CD4-positive, alpha-beta memory T cell (primary cell): ENCODE data around the gene PTGES. TPM values are rescaled to one million over a fixed set of nuclear protein-coding genes. Genes with fewer than 3 reads are reported as not detected.
A peak's percentile ranks its signal among the peaks of the same experiment; 100 is the strongest.

ENCODE experiments used
- CTCF ChIA-PET: fragments of 350-600 bp; sonication (Branson Sonifier 250); formaldehyde crosslinking; loops from one replicate; lab custom pipeline; 2021; ENCODE audit warnings: inconsistent platforms; ENCODE audit not compliant: partially characterized antibody; lab: Charles Lee
- POLR2A ChIA-PET: fragments of 350-600 bp; sonication (Branson Sonifier 250); formaldehyde crosslinking; loops from one replicate; lab custom pipeline; 2021; ENCODE audit not compliant: partially characterized antibody; lab: Charles Lee
- DNase-seq, 5 donors: peaks; one replicate each; pipeline versions ENCODE4 v3.0.0 to v3.0.0-alpha.2; 2020 to 2022; ENCODE audit warnings: mixed read lengths in 1 of 5
- H3K27ac ChIP-seq: one replicate; pipeline ENCODE4 v1.7.0; 2013; ENCODE audit warnings: low read depth, low read length
- H3K27me3 ChIP-seq: 2 replicates; pipeline ENCODE4 v1.7.0; 2013; ENCODE audit warnings: mild to moderate bottlenecking, low read length, moderate library complexity; ENCODE audit not compliant: insufficient read depth
- H3K36me3 ChIP-seq: 2 replicates; pipeline ENCODE4 v1.7.0; 2013; ENCODE audit warnings: mild to moderate bottlenecking, low read length, moderate library complexity; ENCODE audit not compliant: insufficient read depth
- H3K4me1 ChIP-seq: 2 replicates; pipeline ENCODE4 v1.7.0; 2013; ENCODE audit warnings: mild to moderate bottlenecking, low read length, moderate library complexity; ENCODE audit not compliant: insufficient read depth
- H3K4me3 ChIP-seq, 2 donors: one replicate each; pipeline ENCODE4 v1.7.0; 2013; ENCODE audit warnings: low read length in 2 of 2, mild to moderate bottlenecking in 1 of 2
- H3K9me3 ChIP-seq, 2 donors: one replicate each; pipeline ENCODE4 v1.7.0; 2013; ENCODE audit warnings: low read length in 2 of 2, control low read depth in 1 of 2; ENCODE audit not compliant: control insufficient read depth in 1 of 2
- H3K27ac Mint-ChIP-seq, 7 donors: one replicate each; pipeline ENCODE4 v1.8.0; 2020 to 2021; ENCODE audit warnings: mixed read lengths in 7 of 7, mild to moderate bottlenecking in 6 of 7, inconsistent platforms in 3 of 7, moderate library complexity in 3 of 7
- H3K27me3 Mint-ChIP-seq, 2 donors: one replicate each; pipeline ENCODE4 v1.8.0; 2020 to 2021; ENCODE audit warnings: mixed read lengths in 2 of 2
- H3K36me3 Mint-ChIP-seq, 2 donors: one replicate each; pipeline ENCODE4 v1.8.0; 2020 to 2021; ENCODE audit warnings: mixed read lengths in 2 of 2, inconsistent platforms in 1 of 2, mild to moderate bottlenecking in 1 of 2
- H3K4me1 Mint-ChIP-seq, 4 donors: one replicate each; pipeline ENCODE4 v1.8.0; 2020 to 2021; ENCODE audit warnings: mixed read lengths in 4 of 4, mild to moderate bottlenecking in 1 of 4
- H3K4me3 Mint-ChIP-seq, 8 donors: one replicate each; pipeline ENCODE4 v1.8.0; 2020 to 2021; ENCODE audit warnings: mixed read lengths in 8 of 8, mild to moderate bottlenecking in 7 of 8, moderate library complexity in 6 of 8, inconsistent platforms in 3 of 8
- H3K9me3 Mint-ChIP-seq, 8 donors: one replicate each; pipeline ENCODE4 v1.8.0; 2020 to 2021; ENCODE audit warnings: mixed read lengths in 8 of 8, mild to moderate bottlenecking in 5 of 8, inconsistent platforms in 3 of 8, moderate library complexity in 1 of 8
- intact Hi-C: fragments of 100-400 bp; cut with micrococcal nuclease; formaldehyde crosslinking; loops from one replicate; pipeline ENCODE4 v1.15.1; 2023
- polyA plus RNA-seq, 2 donors: library from polyadenylated mRNA; unstranded; fragments of 300-500 nt; fragmentation: Illumina TruSeq; gene quantifications; one replicate each; pipeline ENCODE4 v1.2.3, GENCODE V29; 2021
- total RNA-seq, 2 experiments: library from RNA; stranded (reverse); gene quantifications; one replicate each; pipeline ENCODE4 v1.2.3, GENCODE V29; 2021

PTGES gene
- total and polyA plus RNA-seq, 4 experiments from 2014 or later = not detected

DNA sequence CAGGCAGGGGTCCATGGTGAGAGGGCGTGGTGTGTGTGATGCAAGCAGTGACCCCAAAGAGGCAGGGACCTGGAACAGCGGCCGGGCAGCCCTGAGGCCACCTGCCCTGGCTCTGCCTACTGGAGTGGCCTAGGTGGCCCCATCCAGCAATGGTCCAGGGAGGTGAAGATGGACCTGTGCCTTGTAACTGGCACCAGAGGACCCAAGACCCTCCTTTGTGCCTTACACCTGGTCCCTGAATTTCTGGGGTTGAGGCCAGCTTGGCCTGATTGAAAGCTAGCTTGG is 42.7 kb downstream of the PTGES start:
- Mint-ChIP-seq H3K27me3 (no peaks in the 10 kb centered on the region), H3K9me3 (no peaks in the 10 kb centered on the region), H3K4me1 (peaks cover 5 to 18% (median 14%) of the 10 kb centered on the region in 4 donors), H3K4me3 (no peak overlapping the region), H3K27ac (no peak overlapping the region), H3K36me3 (no peaks in the 10 kb centered on the region)
- ChIA-PET POLR2A (no interaction called here), CTCF (interaction anchor here (1.1 kb wide), 1 partner anchor 16 kb away, joined by 3 read pairs; no protein-coding TSS in a partner anchor)
- no peak for DNase-seq
- Histone ChIP-seq H3K27ac (no peak overlapping the region), H3K27me3 (no peaks in the 10 kb centered on the region), H3K4me3 (no peak overlapping the region), H3K36me3 (no peaks in the 10 kb centered on the region), H3K4me1 (peaks cover 20% of the 10 kb centered on the region), H3K9me3 (no peaks in the 10 kb centered on the region)
- intact Hi-C loops = no loop called here

DNA sequence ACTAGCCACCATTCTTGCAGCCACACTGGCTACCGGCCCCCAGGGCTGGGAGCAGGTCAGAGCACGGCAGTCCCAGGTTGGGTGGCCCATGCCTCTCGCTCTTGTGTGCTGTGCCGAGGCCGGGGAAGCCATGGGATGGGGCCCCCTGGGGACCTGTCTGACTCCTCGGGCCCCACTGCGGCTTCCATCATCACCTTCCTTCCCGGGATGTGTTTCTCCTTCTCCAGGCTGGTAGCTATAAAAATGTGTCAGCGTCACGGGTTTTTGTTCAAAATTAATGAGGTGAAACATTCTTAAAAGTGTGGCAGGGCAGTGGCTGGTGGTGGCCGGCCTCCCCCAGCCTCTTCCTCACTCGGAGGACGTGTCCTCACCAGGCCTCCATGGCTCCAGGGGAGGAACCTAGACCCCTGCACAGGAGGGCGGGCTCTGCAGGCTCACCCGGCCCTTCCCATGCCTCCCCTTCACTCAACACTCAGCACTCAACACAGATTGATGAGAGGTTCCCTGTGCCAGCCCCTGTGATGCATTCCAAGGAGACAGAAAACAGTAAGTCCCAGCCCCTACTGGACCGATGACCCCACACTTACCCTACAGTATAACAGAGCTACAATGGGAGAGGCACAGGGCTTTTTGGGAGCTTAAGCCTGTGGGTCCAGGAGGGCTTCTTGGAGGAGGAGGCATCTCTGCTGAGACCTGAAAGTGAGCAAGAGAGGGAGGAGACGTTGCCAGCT is 43.2 kb downstream of the PTGES start:
- Histone ChIP-seq H3K36me3 (no peaks in the 10 kb centered on the region), H3K27ac (no peak overlapping the region), H3K27me3 (no peaks in the 10 kb centered on the region), H3K9me3 (no peaks in the 10 kb centered on the region), H3K4me3 (no peak overlapping the region), H3K4me1 (peaks cover 20% of the 10 kb centered on the region)
- H3K27ac Mint-ChIP-seq = peak overlapping the region in 2 of 7 donors; percentile 53 to 61
- ChIA-PET POLR2A (no interaction called here), CTCF (interaction anchor here (1.1 kb wide), 1 partner anchor 16 kb away, joined by 3 read pairs; no protein-coding TSS in a partner anchor)
- no peaks in the 10 kb centered on the region for H3K9me3 Mint-ChIP-seq
- H3K4me1 Mint-ChIP-seq = peaks cover 5 to 18% (median 14%) of the 10 kb centered on the region in 4 donors
- no peak overlapping the region for H3K4me3 Mint-ChIP-seq
- DNase-seq = no peak
- H3K27me3 Mint-ChIP-seq = no peaks in the 10 kb centered on the region
- H3K36me3 Mint-ChIP-seq = no peaks in the 10 kb centered on the region
- intact Hi-C loops = no loop called here

DNA sequence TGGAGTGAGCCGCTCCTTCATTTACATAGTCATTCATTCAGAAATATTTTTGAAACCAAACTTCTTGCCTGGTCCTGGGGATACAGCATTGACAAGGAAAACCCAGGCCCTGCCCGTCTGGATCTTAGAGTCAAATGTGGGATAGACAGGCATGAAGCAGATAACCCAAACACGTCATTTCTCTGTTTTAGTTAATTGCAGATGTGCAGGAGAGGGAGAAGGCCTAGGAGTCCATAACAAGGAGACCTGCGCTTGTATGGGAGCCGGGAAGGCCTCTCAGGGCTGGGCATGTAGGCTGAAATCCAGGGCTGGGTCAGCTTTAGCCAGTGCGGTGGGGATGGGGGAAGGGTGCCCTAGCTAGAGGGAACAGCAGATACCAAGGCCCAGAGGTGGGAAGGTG is 44.0 kb downstream of the PTGES start:
- no peak overlapping the region for H3K27ac Mint-ChIP-seq
- POLR2A ChIA-PET = no interaction called here

DNA sequence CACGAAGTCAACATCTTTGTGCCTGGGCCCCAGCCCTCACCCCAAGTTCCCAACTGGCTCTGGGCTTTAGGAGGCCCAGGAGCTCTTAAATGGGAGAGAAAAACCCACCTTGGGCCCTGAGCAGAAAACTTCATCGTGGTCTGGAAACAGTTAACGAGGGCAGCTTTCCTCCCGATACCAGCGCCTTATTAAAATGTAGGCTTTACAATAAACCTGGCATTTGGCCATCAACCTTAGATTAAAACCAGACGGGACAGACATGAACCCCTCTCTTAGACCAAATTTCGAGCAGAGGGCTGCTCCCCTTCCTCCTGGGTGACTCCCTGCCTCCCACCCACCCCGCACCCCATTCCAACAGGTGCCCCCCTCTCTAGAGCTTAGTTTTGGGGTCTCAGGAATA is 48.0 kb downstream of the PTGES start:
- H3K27me3 Mint-ChIP-seq = peaks cover 3 to 8% of the 10 kb centered on the region in 2 donors
- no peak overlapping the region for H3K4me3 ChIP-seq
- H3K4me3 Mint-ChIP-seq = no peak overlapping the region
- CTCF ChIA-PET = no interaction called here
- no peaks in the 10 kb centered on the region for H3K4me1 ChIP-seq
- POLR2A ChIA-PET = no interaction called here
- no peaks in the 10 kb centered on the region for H3K4me1 Mint-ChIP-seq
- H3K9me3 Mint-ChIP-seq = no peaks in the 10 kb centered on the region
- no peaks in the 10 kb centered on the region for H3K36me3 Mint-ChIP-seq
- intact Hi-C loops = no loop called here
- no peaks in the 10 kb centered on the region for H3K9me3 ChIP-seq
- no peaks in the 10 kb centered on the region for H3K27me3 ChIP-seq
- DNase-seq = no peak
- H3K27ac ChIP-seq = no peak overlapping the region
- H3K36me3 ChIP-seq = no peaks in the 10 kb centered on the region
- H3K27ac Mint-ChIP-seq = no peak overlapping the region

More for the DNA sequence above, 44.0 kb downstream of the PTGES start:
- no peaks in the 10 kb centered on the region for H3K9me3 ChIP-seq
- DNase-seq = no peak
- Mint-ChIP-seq H3K4me3 (no peak overlapping the region), H3K36me3 (no peaks in the 10 kb centered on the region), H3K4me1 (peaks cover 5 to 18% (median 14%) of the 10 kb centered on the region in 4 donors), H3K27me3 (no peaks in the 10 kb centered on the region), H3K9me3 (no peaks in the 10 kb centered on the region)
- CTCF ChIA-PET = interaction anchor here (1.1 kb wide), 1 partner anchor 17 kb away, joined by 3 read pairs; no protein-coding TSS in a partner anchor
- no peaks in the 10 kb centered on the region for H3K36me3 ChIP-seq
- peaks cover 20% of the 10 kb centered on the region for H3K4me1 ChIP-seq
- intact Hi-C loops = no loop called here
- H3K27ac ChIP-seq = no peak overlapping the region
- H3K4me3 ChIP-seq = no peak overlapping the region
- no peaks in the 10 kb centered on the region for H3K27me3 ChIP-seq

DNA sequence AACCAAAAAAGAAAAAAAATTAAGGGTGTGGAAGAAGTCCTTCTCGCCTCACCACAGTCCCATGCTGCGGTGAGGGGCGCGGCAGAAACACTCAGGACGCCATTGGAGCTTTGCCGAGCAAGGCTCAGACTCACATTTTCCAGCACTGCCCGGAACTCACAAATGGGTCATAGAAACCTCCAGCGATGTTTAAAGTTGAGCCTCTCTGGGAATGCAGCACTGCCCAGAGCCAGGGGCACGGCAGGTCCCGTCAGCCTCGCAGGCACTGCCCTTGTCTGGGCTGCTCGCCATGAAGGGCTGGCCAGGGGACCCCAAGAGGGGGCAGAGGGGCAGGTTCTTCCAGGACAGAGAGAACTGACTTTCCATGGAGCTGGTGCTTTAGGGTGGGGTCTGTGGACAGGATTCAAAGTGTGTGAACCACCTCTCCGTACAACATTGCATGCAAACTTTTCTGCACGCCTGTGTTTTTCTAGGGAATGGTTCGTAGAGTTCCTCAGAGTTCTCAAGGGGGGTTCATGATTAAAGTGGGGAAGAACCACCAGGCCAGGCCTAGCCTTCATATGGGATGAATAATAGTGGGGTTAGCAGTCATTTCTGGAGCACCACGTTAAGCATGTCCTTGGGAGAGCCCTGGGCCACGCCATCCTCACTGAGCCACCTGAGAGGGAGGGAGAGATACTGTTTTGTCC is 49.0 kb downstream of the PTGES start:
- no peak overlapping the region for H3K4me3 Mint-ChIP-seq
- peaks cover 10 to 13% of the 10 kb centered on the region in 2 donors for H3K27me3 Mint-ChIP-seq
- Histone ChIP-seq H3K27me3 (peaks cover under 1% of the 10 kb centered on the region), H3K4me1 (no peaks in the 10 kb centered on the region), H3K36me3 (no peaks in the 10 kb centered on the region), H3K27ac (no peak overlapping the region), H3K4me3 (no peak overlapping the region), H3K9me3 (no peaks in the 10 kb centered on the region)
- CTCF ChIA-PET = interaction anchor here (0.9 kb wide), 1 partner anchor 34 kb away, joined by 3 read pairs; no protein-coding TSS in a partner anchor
- H3K27ac Mint-ChIP-seq = no peak overlapping the region
- no peaks in the 10 kb centered on the region for H3K36me3 Mint-ChIP-seq
- H3K4me1 Mint-ChIP-seq = no peaks in the 10 kb centered on the region
- H3K9me3 Mint-ChIP-seq = no peaks in the 10 kb centered on the region
- POLR2A ChIA-PET = no interaction called here
- DNase-seq = no peak
- intact Hi-C loops = no loop called here

DNA sequence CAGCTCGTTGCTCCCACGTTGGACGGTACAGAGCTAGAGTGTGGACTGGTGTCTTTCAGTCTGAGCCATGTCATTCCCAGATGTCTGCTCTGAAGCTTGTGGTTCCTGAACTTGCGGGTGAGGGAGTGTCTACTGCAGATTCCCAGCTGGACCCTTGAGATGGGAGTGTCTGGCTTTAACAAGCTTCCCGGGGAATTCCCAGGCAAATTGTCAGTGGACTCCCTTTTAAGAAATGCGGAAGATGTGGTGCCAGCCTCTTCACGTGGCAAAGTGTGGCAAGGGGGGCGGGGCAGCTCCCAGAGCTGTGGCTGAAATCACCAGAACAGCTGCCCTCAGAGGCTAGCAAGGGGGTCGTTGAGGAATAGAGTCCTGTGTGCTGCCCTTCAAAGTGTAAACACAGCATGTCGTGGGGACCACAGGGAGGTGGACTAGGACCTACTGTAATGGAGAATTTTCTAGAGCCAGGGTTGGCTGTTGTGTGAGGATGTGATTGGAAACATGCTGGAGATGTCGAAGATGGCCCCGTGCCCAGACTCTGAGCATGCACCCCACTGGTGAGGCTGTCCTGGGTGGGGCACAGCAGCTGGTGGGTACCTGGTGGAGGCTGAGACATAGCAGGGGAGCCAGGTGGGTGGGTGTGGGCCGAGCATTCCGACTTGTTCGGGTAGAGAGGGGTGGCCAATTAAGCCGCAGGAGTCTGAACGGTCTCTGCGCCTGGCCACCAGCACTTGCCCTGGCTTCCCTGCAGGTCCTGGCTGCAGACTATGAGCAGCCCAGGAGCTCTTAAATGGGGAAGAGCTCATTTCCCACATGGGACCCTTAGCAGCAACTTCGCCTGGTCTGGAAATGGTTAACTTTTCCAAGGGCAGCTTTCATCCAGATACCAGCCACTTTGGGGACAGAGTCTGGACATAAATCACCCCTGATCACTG is 50.0 kb downstream of the PTGES start:
- POLR2A ChIA-PET = no interaction called here
- CTCF ChIA-PET = interaction anchor here (0.9 kb wide), 1 partner anchor 35 kb away, joined by 3 read pairs; no protein-coding TSS in a partner anchor
- H3K27ac ChIP-seq = no peak overlapping the region
- no peaks in the 10 kb centered on the region for H3K4me1 ChIP-seq
- peaks cover 12 to 15% of the 10 kb centered on the region in 2 donors for H3K27me3 Mint-ChIP-seq
- peaks cover 7% of the 10 kb centered on the region for H3K27me3 ChIP-seq
- H3K36me3 ChIP-seq = no peaks in the 10 kb centered on the region
- H3K9me3 Mint-ChIP-seq = no peaks in the 10 kb centered on the region
- H3K27ac Mint-ChIP-seq = no peak overlapping the region
- no peak overlapping the region for H3K4me3 ChIP-seq
- DNase-seq = no peak
- H3K36me3 Mint-ChIP-seq = no peaks in the 10 kb centered on the region
- no peak overlapping the region for H3K4me3 Mint-ChIP-seq
- intact Hi-C loops = no loop called here
- no peaks in the 10 kb centered on the region for H3K9me3 ChIP-seq
- no peaks in the 10 kb centered on the region for H3K4me1 Mint-ChIP-seq

DNA sequence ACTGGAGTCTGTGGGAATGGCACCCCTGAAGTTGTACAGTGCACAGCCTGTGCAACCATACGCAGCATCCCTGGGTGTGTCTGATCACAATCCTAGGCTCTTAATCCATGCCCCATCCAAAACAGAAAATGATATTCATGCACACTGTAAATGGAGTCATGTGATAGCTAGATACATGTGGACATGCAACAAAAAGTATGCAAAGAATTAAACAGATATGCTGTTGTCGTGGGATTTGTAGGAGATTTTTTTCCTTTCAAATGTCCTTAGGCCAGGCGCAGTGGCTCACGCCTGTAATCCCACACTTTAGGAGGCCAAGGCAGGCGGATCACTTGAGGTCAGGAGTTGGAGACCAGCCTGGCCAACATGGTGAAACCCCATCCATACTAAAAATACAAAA is 51.3 kb downstream of the PTGES start:
- H3K4me1 Mint-ChIP-seq = peaks cover 0 to 6% (median 1%) of the 10 kb centered on the region in 4 donors
- no peak overlapping the region for H3K27ac Mint-ChIP-seq
- Histone ChIP-seq H3K36me3 (no peaks in the 10 kb centered on the region), H3K9me3 (no peaks in the 10 kb centered on the region), H3K27ac (no peak overlapping the region), H3K4me1 (no peaks in the 10 kb centered on the region), H3K27me3 (peaks cover 9% of the 10 kb centered on the region), H3K4me3 (no peak overlapping the region)
- H3K9me3 Mint-ChIP-seq = no peaks in the 10 kb centered on the region
- POLR2A ChIA-PET = no interaction called here
- H3K27me3 Mint-ChIP-seq = peaks cover 16 to 18% of the 10 kb centered on the region in 2 donors
- no peaks in the 10 kb centered on the region for H3K36me3 Mint-ChIP-seq
- intact Hi-C loops = no loop called here
- H3K4me3 Mint-ChIP-seq = no peak overlapping the region
- DNase-seq = no peak
- CTCF ChIA-PET = no interaction called here
